GM23338 (cell line): ENCODE data around the gene NRXN2. TPM values are rescaled to one million over a fixed set of nuclear protein-coding genes. Genes with fewer than 3 reads are reported as not detected.

Experiments used
- ATAC-seq: fragments of 200-7000 bp; cut with Tn5 transposase; 3 replicates; pipeline ENCODE4 v1.9.1; 2020
- DNase-seq: peaks from one replicate; pipeline ENCODE4 v3.0.0-alpha.2; 2015; ENCODE audit warnings: low spot score
- H2AFZ ChIP-seq: fragments of 200-600 bp; sonication (generic); 2 replicates; pipeline ENCODE4 v1.8.0; 2016; ENCODE audit warnings: antibody characterized with exemption, mild to moderate bottlenecking, moderate library complexity
- H3F3A ChIP-seq: fragments of 200-600 bp; sonication (generic); replicated peaks from 2 replicates; pipeline ENCODE4 v1.8.0; 2017; ENCODE audit warnings: antibody characterized with exemption, mixed run types, low read depth
- H3K27ac ChIP-seq: fragments of 200-600 bp; sonication (generic); 2 replicates; pipeline ENCODE4 v1.6.1; 2016; ENCODE audit warnings: low read depth
- H3K27me3 ChIP-seq: fragments of 200-600 bp; sonication (generic); 2 replicates; pipeline ENCODE4 v1.8.0; 2016; ENCODE audit warnings: mild to moderate bottlenecking, mixed run types, moderate library complexity; ENCODE audit not compliant: insufficient read depth
- H3K36me3 ChIP-seq: fragments of 200-600 bp; sonication (generic); 2 replicates; pipeline ENCODE4 v1.8.0; 2016; ENCODE audit warnings: mild to moderate bottlenecking; ENCODE audit not compliant: insufficient read depth
- H3K4me1 ChIP-seq: fragments of 200-600 bp; sonication (generic); 2 replicates; pipeline ENCODE4 v1.8.0; 2016; ENCODE audit warnings: mild to moderate bottlenecking, moderate library complexity; ENCODE audit not compliant: insufficient read depth
- H3K4me2 ChIP-seq: fragments of 200-600 bp; sonication (generic); 2 replicates; pipeline ENCODE4 v1.7.1; 2017; ENCODE audit warnings: mixed run types
- H3K4me3 ChIP-seq: fragments of 200-600 bp; sonication (generic); 2 replicates; pipeline ENCODE4 v1.6.1; 2016; ENCODE audit warnings: mixed run types
- H3K79me2 ChIP-seq: fragments of 200-600 bp; sonication (generic); replicated peaks from 2 replicates; pipeline ENCODE4 v1.8.0; 2017; ENCODE audit warnings: mild to moderate bottlenecking; ENCODE audit not compliant: insufficient read depth
- H3K9me2 ChIP-seq: fragments of 200-600 bp; sonication (generic); 2 replicates; pipeline ENCODE4 v1.8.0; 2017; ENCODE audit not compliant: insufficient read depth
- H4K20me1 ChIP-seq: fragments of 200-600 bp; sonication (generic); replicated peaks from 2 replicates; pipeline ENCODE4 v1.8.0; 2017; ENCODE audit warnings: mild to moderate bottlenecking; ENCODE audit not compliant: insufficient read depth
- H3K27ac Mint-ChIP-seq: 2 replicates; pipeline ENCODE4 v1.8.0; 2020; ENCODE audit warnings: inconsistent platforms, mild to moderate bottlenecking, moderate library complexity, mixed read lengths
- H3K27me3 Mint-ChIP-seq: 3 replicates; pipeline ENCODE4 v1.8.0; 2022; ENCODE audit warnings: low read depth, mild to moderate bottlenecking, moderate library complexity, mixed read lengths, inconsistent platforms; ENCODE audit not compliant: insufficient read depth, poor library complexity
- H3K36me3 Mint-ChIP-seq: 3 replicates; pipeline ENCODE4 v1.8.0; 2021; ENCODE audit warnings: low read depth, mild to moderate bottlenecking, inconsistent platforms, moderate library complexity, mixed read lengths
- H3K4me1 Mint-ChIP-seq: 3 replicates; pipeline ENCODE4 v1.8.0; 2020; ENCODE audit warnings: mild to moderate bottlenecking, inconsistent platforms, mixed read lengths
- H3K4me3 Mint-ChIP-seq: 3 replicates; pipeline ENCODE4 v1.8.0; 2021; ENCODE audit warnings: moderate library complexity, mild to moderate bottlenecking, inconsistent platforms, mixed read lengths
- H3K9me3 Mint-ChIP-seq: 3 replicates; pipeline ENCODE4 v1.8.0; 2020; ENCODE audit warnings: moderate library complexity, mild to moderate bottlenecking, inconsistent platforms, mixed read lengths
- CREB1 ChIP-seq: fragments of 250-450 bp; sonication (Bioruptor Pico); IDR thresholded peaks from 2 replicates; pipeline ENCODE4 v1.5.0; 2020; ENCODE audit warnings: low read depth, mild to moderate bottlenecking, moderate library complexity
- EZH2phosphoT487 ChIP-seq: fragments of 200-600 bp; sonication (generic); IDR thresholded peaks from one replicate; pipeline ENCODE4 v1.8.1; 2018; ENCODE audit warnings: antibody characterized with exemption; ENCODE audit not compliant: unreplicated experiment
- JUNB ChIP-seq: IDR thresholded peaks from one replicate; pipeline ENCODE4 v1.6.1; 2016; ENCODE audit warnings: antibody characterized with exemption; ENCODE audit not compliant: unreplicated experiment
- NANOG ChIP-seq: IDR thresholded peaks from 2 replicates; pipeline ENCODE4 v1.6.1; 2016; ENCODE audit warnings: antibody characterized with exemption, borderline replicate concordance
- REST ChIP-seq: IDR thresholded peaks from one replicate; pipeline ENCODE4 v1.6.1; 2018; ENCODE audit warnings: antibody characterized with exemption; ENCODE audit not compliant: unreplicated experiment
- STAT1 ChIP-seq: IDR thresholded peaks from one replicate; pipeline ENCODE4 v1.6.1; 2016; ENCODE audit warnings: antibody characterized with exemption; ENCODE audit not compliant: unreplicated experiment
- ZNF462 ChIP-seq: fragments of 250-450 bp; sonication (Bioruptor Pico); IDR thresholded peaks from 2 replicates; pipeline ENCODE4 v1.5.0; 2020; ENCODE audit warnings: mild to moderate bottlenecking, moderate library complexity
- polyA plus RNA-seq: library from polyadenylated mRNA; unstranded; fragments of >200 nt; fragmentation: Nextera tagmentation; extraction: Ambion mirVana; gene quantifications from 2 replicates; pipeline ENCODE4 v1.2.1, GENCODE V29; 2016
- total RNA-seq: library from RNA; depleted of rRNA; stranded (reverse); fragments of >200 nt; shearing (Covaris generic); gene quantifications from 2 replicates; pipeline ENCODE4 v1.2.3, GENCODE V29; 2014
- TF ChIP-seq, protein P1 (sequence below): IDR thresholded peaks from 2 replicates; pipeline ENCODE4 v1.6.1; 2016; ENCODE audit warnings: antibody characterized with exemption

The NRXN2 gene
- total and polyA plus RNA-seq, 2 experiments from 2014 or later = 3.4 to 17.0 TPM

DNA sequence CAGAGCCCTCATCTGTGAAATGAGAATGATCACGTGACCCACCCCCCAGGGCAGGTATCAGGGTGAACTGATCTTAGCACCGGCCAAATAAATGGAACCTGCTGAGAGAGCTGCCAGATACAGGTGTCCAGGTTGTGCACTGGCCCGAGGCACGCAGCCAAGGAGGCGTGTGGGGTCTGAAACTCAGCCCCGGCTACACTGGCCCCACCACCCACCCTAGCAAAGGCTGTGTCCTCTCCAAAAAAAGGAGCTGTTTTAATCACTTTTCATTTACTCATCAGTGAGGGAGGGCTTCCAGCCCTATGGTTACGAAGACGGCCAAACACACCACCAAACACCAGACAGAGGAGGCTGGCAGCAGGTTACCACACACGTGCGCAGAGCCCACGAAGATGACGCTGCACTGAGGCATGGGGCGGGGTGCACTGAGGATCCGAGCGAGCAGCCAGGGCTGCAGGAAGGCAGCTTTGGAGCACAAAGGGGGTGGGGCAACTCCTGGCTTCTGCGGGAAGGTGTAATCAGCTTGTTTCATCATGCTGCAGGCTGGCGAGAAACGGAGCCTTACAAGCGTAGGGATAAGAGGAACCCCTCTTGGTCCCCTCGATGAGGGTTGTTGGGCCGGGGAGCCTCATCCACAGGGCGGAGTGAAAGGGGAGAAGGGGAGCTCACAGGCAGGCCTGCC is 151.4 kb downstream of the NRXN2 start:
- no peaks in the 10 kb centered on the region for H3K36me3 ChIP-seq
- Mint-ChIP-seq H3K27ac (no peak overlapping the region), H3K4me3 (no peak overlapping the region; the same call in 2 of the 3 replicates), H3K27me3 (peaks cover 10% of the 10 kb centered on the region), H3K9me3 (no peaks in the 10 kb centered on the region), H3K36me3 (no peaks in the 10 kb centered on the region), H3K4me1 (peaks cover 24% of the 10 kb centered on the region)
- peaks cover 7% of the 10 kb centered on the region; the same call in 1 of the 2 replicates for H3K4me1 ChIP-seq
- H3K9me2 ChIP-seq = no peaks in the 10 kb centered on the region
- TF ChIP-seq REST (no peak), CREB1 (CRISPR knock-in tag) (no peak), ZNF462 (no peak), STAT1 (no peak), EZH2phosphoT487 (no peak), NANOG (no peak), JUNB (no peak)
- TF ChIP-seq, protein P1, sequence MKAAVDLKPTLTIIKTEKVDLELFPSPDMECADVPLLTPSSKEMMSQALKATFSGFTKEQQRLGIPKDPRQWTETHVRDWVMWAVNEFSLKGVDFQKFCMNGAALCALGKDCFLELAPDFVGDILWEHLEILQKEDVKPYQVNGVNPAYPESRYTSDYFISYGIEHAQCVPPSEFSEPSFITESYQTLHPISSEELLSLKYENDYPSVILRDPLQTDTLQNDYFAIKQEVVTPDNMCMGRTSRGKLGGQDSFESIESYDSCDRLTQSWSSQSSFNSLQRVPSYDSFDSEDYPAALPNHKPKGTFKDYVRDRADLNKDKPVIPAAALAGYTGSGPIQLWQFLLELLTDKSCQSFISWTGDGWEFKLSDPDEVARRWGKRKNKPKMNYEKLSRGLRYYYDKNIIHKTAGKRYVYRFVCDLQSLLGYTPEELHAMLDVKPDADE = no peak
- no peaks in the 10 kb centered on the region for H4K20me1 ChIP-seq
- H3K27ac ChIP-seq = no peak overlapping the region
- no peaks in the 10 kb centered on the region for H3F3A ChIP-seq
- peak overlapping the region; percentile 82 for H2AFZ ChIP-seq
- ATAC-seq (peak; percentile 56), DNase-seq (peak; percentile 65)
- no peaks in the 10 kb centered on the region for H3K79me2 ChIP-seq
- no peaks in the 10 kb centered on the region for H3K27me3 ChIP-seq
- no peak overlapping the region for H3K4me3 ChIP-seq
- 0 out of 2 replicates have a peak overlapping the region, but pooled peaks have one; percentile 48 for H3K4me2 ChIP-seq
